ENCODE measurements around the gene USP34. TPM values are rescaled to one million over a fixed set of nuclear protein-coding genes. Genes with fewer than 3 reads are reported as not detected.

The USP34 gene
- total RNA-seq, 1 donor from 2014 or later = 139 TPM

DNA sequence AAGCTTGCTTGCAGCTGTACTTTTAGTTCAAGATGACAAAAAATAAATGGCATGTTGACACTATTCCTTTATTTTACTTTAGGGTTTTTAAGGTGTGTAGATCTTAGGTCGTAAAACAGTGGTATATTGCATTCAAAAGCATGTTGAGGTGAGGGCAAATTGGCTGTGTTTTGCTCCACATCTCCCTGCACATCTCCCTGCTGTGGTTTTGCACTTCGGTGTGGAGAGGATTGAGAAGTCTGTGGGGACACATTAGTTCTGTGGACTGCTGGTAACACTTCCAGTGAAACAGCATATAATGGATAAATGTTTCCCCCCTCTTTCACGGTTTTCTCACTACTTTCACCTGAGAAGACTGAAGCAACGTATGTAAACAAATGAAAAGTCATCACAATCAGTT lies 283.8 kb downstream of the USP34 start:
- Mint-ChIP-seq H3K4me3 (ENCODE audit: low read depth) (no peak overlapping the region), H3K27ac (no peak overlapping the region), H3K27me3 (no peaks in the 10 kb centered on the region), H3K4me1 (ENCODE audit: low read depth) (peaks cover 16% of the 10 kb centered on the region), H3K36me3 (ENCODE audit: insufficient read depth) (peaks cover 43% of the 10 kb centered on the region), H3K9me3 (ENCODE audit: low read depth) (no peaks in the 10 kb centered on the region)
- TF ChIP-seq CTCF (IDR thresholded peaks at IDR 0.05; ENCODE audit: unreplicated experiment) = no peak
- DNase-seq (ENCODE audit: low spot score, unreplicated experiment) = no peak

GRCh38 chr2:61185231-61185728 lies 285.6 kb downstream of the USP34 start:
- peak overlapping the region; percentile 38 for H3K27ac Mint-ChIP-seq

DNA sequence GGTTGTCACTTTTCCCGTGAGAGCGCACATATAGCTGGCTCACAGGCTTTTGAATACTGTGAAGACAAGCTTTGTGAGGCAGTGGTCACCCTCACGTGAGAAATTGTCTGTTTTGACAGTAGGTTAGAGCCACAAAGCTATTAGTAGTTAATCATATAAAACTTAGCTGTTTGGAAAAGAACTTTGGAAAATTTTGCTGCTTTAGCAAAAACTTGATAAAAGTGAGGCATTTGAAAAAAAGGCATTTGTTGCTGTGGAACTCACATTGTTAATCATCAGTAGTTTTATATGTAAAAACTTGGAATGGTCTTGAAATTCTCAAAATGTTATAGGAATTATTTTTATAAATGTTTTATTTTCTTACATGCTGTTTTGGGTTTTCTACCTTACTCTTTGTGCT lies 286.6 kb downstream of the USP34 start:
- Mint-ChIP-seq H3K27me3 (no peaks in the 10 kb centered on the region), H3K4me3 (ENCODE audit: low read depth) (no peak overlapping the region), H3K27ac (no peak overlapping the region), H3K9me3 (ENCODE audit: low read depth) (no peaks in the 10 kb centered on the region), H3K36me3 (ENCODE audit: insufficient read depth) (peaks cover 52% of the 10 kb centered on the region), H3K4me1 (ENCODE audit: low read depth) (peaks cover 38% of the 10 kb centered on the region)
- DNase-seq (ENCODE audit: low spot score, unreplicated experiment) = no peak
- no peak for TF ChIP-seq CTCF (IDR thresholded peaks at IDR 0.05; ENCODE audit: unreplicated experiment)

More at GRCh38 chr2:61185231-61185728, 285.6 kb downstream of the USP34 start:
- Mint-ChIP-seq H3K4me1 (ENCODE audit: low read depth) (peaks cover 29% of the 10 kb centered on the region), H3K9me3 (ENCODE audit: low read depth) (no peaks in the 10 kb centered on the region), H3K4me3 (ENCODE audit: low read depth) (no peak overlapping the region), H3K27me3 (no peaks in the 10 kb centered on the region), H3K36me3 (ENCODE audit: insufficient read depth) (peaks cover 49% of the 10 kb centered on the region)
- TF ChIP-seq CTCF (IDR thresholded peaks at IDR 0.05; ENCODE audit: unreplicated experiment) = no peak
- DNase-seq (ENCODE audit: low spot score, unreplicated experiment) = no peak

DNA sequence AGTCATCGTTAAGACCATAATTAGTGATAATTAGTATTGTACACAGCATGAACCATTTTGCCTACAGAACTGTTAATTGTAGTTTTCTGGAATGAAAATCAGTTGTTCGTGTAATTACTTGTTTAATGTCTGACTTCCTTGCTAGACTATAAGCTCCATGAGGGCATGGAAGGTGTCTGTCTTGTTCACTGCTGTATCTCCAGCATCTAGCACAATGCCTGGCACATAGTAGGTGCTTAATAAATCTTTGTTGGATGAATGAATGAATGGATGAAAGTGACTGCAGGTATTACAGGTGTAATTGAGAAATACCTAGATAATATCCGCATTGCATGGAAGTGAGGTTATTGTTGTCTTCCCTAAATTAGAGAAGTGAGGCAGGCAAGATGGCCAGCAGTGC lies 287.1 kb downstream of the USP34 start:
- H3K36me3 Mint-ChIP-seq (ENCODE audit: insufficient read depth) = peaks cover 52% of the 10 kb centered on the region
- no peaks in the 10 kb centered on the region for H3K9me3 Mint-ChIP-seq (ENCODE audit: low read depth)
- H3K27me3 Mint-ChIP-seq = no peaks in the 10 kb centered on the region
- H3K27ac Mint-ChIP-seq = no peak overlapping the region
- TF ChIP-seq CTCF (IDR thresholded peaks at IDR 0.05; ENCODE audit: unreplicated experiment) = no peak
- no peak overlapping the region for H3K4me3 Mint-ChIP-seq (ENCODE audit: low read depth)
- peaks cover 41% of the 10 kb centered on the region for H3K4me1 Mint-ChIP-seq (ENCODE audit: low read depth)
- no peak for DNase-seq (ENCODE audit: low spot score, unreplicated experiment)

DNA sequence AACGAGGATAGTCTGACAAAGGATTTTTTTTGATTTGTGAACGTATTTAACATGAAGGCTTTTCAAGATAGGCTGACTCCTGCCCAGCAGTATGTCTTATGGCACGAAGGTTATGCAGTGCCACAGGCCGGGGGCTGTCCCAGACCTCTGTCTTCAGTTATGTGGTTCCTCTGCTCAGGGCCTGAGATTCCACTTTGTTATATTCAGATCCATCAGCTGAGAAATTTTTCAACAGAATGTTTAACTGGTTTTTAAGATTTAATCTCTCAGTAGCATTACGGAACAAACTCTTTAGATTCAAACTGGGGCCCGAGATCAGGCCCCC lies 288.9 kb downstream of the USP34 start:
- peak overlapping the region; percentile 17 for H3K27ac Mint-ChIP-seq
- no peak for DNase-seq (ENCODE audit: low spot score, unreplicated experiment)
- TF ChIP-seq CTCF (IDR thresholded peaks at IDR 0.05; ENCODE audit: unreplicated experiment) = no peak
- no peaks in the 10 kb centered on the region for H3K27me3 Mint-ChIP-seq
- H3K4me1 Mint-ChIP-seq (ENCODE audit: low read depth) = peaks cover 42% of the 10 kb centered on the region
- H3K36me3 Mint-ChIP-seq (ENCODE audit: insufficient read depth) = peaks cover 43% of the 10 kb centered on the region
- H3K4me3 Mint-ChIP-seq (ENCODE audit: low read depth) = no peak overlapping the region
- no peaks in the 10 kb centered on the region for H3K9me3 Mint-ChIP-seq (ENCODE audit: low read depth)
